Adrenal gland (tissue), 5 donors: Measurements from ENCODE around the gene ZER1.
A peak's percentile ranks its signal among the peaks of the same experiment; 100 is the strongest.

Experiments used
- POLR2A ChIP-seq, 2 donors: fragments of 450-650 bp; IDR thresholded peaks; one replicate each; pipeline ENCODE4 v1.6.1; 2017; ENCODE audit warnings: antibody characterized with exemption in 2 of 2, mild to moderate bottlenecking in 2 of 2, moderate library complexity in 1 of 2
- TF ChIP-seq, protein P1 (sequence below), 6 experiments: fragments of 450-650 bp in 4 of 6; fragments of 200-600 bp in 2 of 6; sonication (generic) in 1 of 6; IDR thresholded peaks; 1 replicate in 5 of 6; 2 replicates in 1 of 6; pipeline versions ENCODE4 v1.5.1 to v1.8.0; 2016 to 2021; ENCODE audit warnings: antibody characterized with exemption in 6 of 6, mild to moderate bottlenecking in 2 of 6, moderate library complexity in 1 of 6
- donor health status: DM: no; HTN: no; CAD: no.

DNA sequence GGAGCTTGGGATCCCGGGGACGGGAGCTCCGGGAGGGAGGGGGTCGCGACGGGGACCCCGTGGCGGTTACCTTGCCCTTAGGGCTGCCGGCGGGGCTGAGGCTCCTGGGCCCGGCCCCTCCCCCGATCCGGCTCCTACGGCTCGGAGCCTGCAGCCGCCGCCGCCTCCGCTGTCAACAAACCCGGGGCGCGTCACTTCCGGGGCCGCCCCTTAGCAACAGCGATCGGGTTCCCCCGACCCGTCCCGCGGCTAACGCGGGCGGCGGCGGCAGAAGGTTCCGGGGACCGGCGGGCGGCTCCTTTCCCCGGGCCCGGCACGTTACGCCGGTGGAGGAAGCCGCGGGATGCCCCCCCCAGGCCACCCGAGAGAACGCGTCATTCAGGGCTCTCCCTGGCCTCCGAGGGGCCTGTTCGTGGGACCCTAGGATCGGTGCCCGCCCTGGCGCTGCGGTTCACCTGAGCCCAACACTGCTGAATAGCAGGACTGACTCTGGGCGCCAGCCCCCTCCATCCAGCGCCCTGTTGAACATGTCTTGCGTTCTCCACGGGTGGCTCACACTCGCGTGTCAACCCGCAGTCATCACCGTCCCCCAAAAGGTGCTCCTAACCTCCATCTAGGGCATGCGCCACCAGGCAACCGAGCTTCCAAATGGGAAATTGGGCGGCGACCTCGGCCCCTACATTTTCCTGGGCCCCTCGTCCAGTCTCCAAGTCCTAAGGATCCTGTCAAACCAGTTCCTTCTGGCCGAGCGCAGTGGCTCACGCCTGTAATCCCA, at the start of gene ZER1:
- TF ChIP-seq, protein P1, sequence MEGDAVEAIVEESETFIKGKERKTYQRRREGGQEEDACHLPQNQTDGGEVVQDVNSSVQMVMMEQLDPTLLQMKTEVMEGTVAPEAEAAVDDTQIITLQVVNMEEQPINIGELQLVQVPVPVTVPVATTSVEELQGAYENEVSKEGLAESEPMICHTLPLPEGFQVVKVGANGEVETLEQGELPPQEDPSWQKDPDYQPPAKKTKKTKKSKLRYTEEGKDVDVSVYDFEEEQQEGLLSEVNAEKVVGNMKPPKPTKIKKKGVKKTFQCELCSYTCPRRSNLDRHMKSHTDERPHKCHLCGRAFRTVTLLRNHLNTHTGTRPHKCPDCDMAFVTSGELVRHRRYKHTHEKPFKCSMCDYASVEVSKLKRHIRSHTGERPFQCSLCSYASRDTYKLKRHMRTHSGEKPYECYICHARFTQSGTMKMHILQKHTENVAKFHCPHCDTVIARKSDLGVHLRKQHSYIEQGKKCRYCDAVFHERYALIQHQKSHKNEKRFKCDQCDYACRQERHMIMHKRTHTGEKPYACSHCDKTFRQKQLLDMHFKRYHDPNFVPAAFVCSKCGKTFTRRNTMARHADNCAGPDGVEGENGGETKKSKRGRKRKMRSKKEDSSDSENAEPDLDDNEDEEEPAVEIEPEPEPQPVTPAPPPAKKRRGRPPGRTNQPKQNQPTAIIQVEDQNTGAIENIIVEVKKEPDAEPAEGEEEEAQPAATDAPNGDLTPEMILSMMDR (IDR thresholded peaks at IDR 0.05): peak in 1 of 6 experiments; percentile 13
- peak; percentile 62 to 83 for TF ChIP-seq POLR2A (IDR thresholded peaks at IDR 0.05)
